Measurements from ENCODE around the gene PHTF2. TPM values are rescaled to one million over a fixed set of nuclear protein-coding genes. Genes with fewer than 3 reads are reported as not detected.
"Not testable (repeated sequence)": the region's sequence is repeated elsewhere in the genome, so short reads cannot be mapped to it uniquely, and the experiment has no call there.

PHTF2 gene
- total and polyA plus RNA-seq, 2 experiments from 2014 or later = 13.3 to 26.9 TPM

GRCh38 chr7:77991656-77992055 lies 193.1 kb downstream of the PHTF2 start:
- no peaks in the 10 kb centered on the region for H3K9me2 ChIP-seq (replicated peaks; ENCODE audit: insufficient read depth)
- TF ChIP-seq EZH2phosphoT487 (IDR thresholded peaks at IDR 0.05; ENCODE audit: low read depth, severe bottlenecking, unreplicated experiment) = no peak
- no peak for TF ChIP-seq EZH2 (IDR thresholded peaks at IDR 0.05; ENCODE audit: borderline replicate concordance)
- H4K20me1 ChIP-seq (ENCODE audit: insufficient read depth, poor library complexity, severe bottlenecking) = no peaks in the 10 kb centered on the region
- H3K4me1 ChIP-seq (ENCODE audit: insufficient read depth) = peaks cover 5% of the 10 kb centered on the region
- H3K4me2 ChIP-seq = no peak overlapping the region
- H3K9me3 ChIP-seq (ENCODE audit: low read depth) = no peaks in the 10 kb centered on the region
- no peak for DNase-seq (ENCODE audit: low spot score)
- no peak overlapping the region for H3K4me3 ChIP-seq
- H3K27ac ChIP-seq = peak overlapping the region; percentile 76
- no peak overlapping the region for H2AFZ ChIP-seq
- no peaks in the 10 kb centered on the region for H3K36me3 ChIP-seq (replicated peaks; ENCODE audit: insufficient read depth, low read depth)
- no peaks in the 10 kb centered on the region for H3K27me3 ChIP-seq
- no peaks in the 10 kb centered on the region for H3K79me2 ChIP-seq
- WGBS (ENCODE audit: low lambda C conversion rate, missing lambda C conversion rate) = 65% methylated on average over 4 of the region's 4 CpGs

- Histone ChIP-seq H3K79me2 (no peaks in the 10 kb centered on the region), H4K20me1 (ENCODE audit: insufficient read depth, poor library complexity, severe bottlenecking) (no peaks in the 10 kb centered on the region), H3K4me3 (no peak overlapping the region), H3K27me3 (no peaks in the 10 kb centered on the region), H3K4me1 (ENCODE audit: insufficient read depth) (peaks cover 5% of the 10 kb centered on the region), H3K4me2 (no peak overlapping the region), H3K9me2 (replicated peaks; ENCODE audit: insufficient read depth) (no peaks in the 10 kb centered on the region), H3K9me3 (ENCODE audit: low read depth) (no peaks in the 10 kb centered on the region), H3K27ac (no peak overlapping the region), H3K36me3 (replicated peaks; ENCODE audit: insufficient read depth, low read depth) (no peaks in the 10 kb centered on the region), H2AFZ (no peak overlapping the region)
- TF ChIP-seq CTCF (IDR thresholded peaks at IDR 0.05; ENCODE audit: poor library complexity) (no peak), EZH2 (IDR thresholded peaks at IDR 0.05; ENCODE audit: borderline replicate concordance) (no peak), EZH2phosphoT487 (IDR thresholded peaks at IDR 0.05; ENCODE audit: low read depth, severe bottlenecking, unreplicated experiment) (no peak)
- WGBS (ENCODE audit: low lambda C conversion rate, missing lambda C conversion rate) = 94% methylated on average over 3 of the region's 3 CpGs
- no peak for DNase-seq (ENCODE audit: low spot score)
These were observed 195.3 kb downstream of the PHTF2 start for GRCh38 chr7:77993838-77994237.

DNA sequence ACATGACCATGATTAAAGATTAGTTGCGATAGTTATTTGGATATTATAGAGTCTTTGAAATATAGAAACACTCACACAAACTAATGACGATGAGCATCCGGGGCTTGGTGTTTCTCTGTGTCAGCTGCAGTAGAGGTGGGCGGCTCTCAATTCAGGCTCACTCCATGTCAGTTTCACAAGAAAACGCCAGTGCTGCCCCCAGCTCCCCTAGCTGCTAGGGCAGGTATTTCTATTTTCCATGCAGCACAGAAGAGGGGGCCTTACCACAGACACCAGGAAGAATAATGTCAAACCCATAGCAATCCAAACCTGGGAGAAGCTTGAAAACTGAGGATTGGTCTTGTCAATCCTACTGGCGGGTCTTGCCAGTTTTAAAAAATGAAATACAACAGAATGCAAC lies 197.1 kb downstream of the PHTF2 start:
- Histone ChIP-seq H3K27ac (no peak overlapping the region), H2AFZ (no peak overlapping the region), H3K9me2 (replicated peaks; ENCODE audit: insufficient read depth) (no peaks in the 10 kb centered on the region), H3K9me3 (ENCODE audit: low read depth) (no peaks in the 10 kb centered on the region), H3K4me1 (ENCODE audit: insufficient read depth) (no peaks in the 10 kb centered on the region), H3K27me3 (no peaks in the 10 kb centered on the region), H4K20me1 (ENCODE audit: insufficient read depth, poor library complexity, severe bottlenecking) (no peaks in the 10 kb centered on the region), H3K79me2 (no peaks in the 10 kb centered on the region), H3K36me3 (replicated peaks; ENCODE audit: insufficient read depth, low read depth) (no peaks in the 10 kb centered on the region), H3K4me3 (no peak overlapping the region), H3K4me2 (no peak overlapping the region)
- TF ChIP-seq CTCF (IDR thresholded peaks at IDR 0.05; ENCODE audit: poor library complexity) (no peak), EZH2phosphoT487 (IDR thresholded peaks at IDR 0.05; ENCODE audit: low read depth, severe bottlenecking, unreplicated experiment) (no peak), EZH2 (IDR thresholded peaks at IDR 0.05; ENCODE audit: borderline replicate concordance) (no peak)
- WGBS (ENCODE audit: low lambda C conversion rate, missing lambda C conversion rate) = 62% methylated on average over 6 of the region's 6 CpGs
- DNase-seq (ENCODE audit: low spot score) = no peak

- not testable (repeated sequence) for H4K20me1 ChIP-seq (ENCODE audit: insufficient read depth, poor library complexity, severe bottlenecking); H3K27ac ChIP-seq; H3K79me2 ChIP-seq; H3K36me3 ChIP-seq (replicated peaks; ENCODE audit: insufficient read depth, low read depth); H2AFZ ChIP-seq; H3K9me3 ChIP-seq (ENCODE audit: low read depth); H3K4me1 ChIP-seq (ENCODE audit: insufficient read depth); H3K9me2 ChIP-seq (replicated peaks; ENCODE audit: insufficient read depth); DNase-seq (ENCODE audit: low spot score); H3K4me3 ChIP-seq; H3K27me3 ChIP-seq; H3K4me2 ChIP-seq
- WGBS (ENCODE audit: low lambda C conversion rate, missing lambda C conversion rate) = 60% methylated on average over 3 of the region's 3 CpGs
These were observed 200.6 kb downstream of the PHTF2 start for GRCh38 chr7:77999168-77999567.

Data from hepatocyte (in vitro differentiated cells).